Esophagus muscularis mucosa (tissue), 4 donors: ENCODE data around the gene MREG. TPM values are rescaled to one million over a fixed set of nuclear protein-coding genes. Genes with fewer than 3 reads are reported as not detected.

ENCODE experiments used
- DNase-seq: peaks from one replicate; pipeline ENCODE4 v3.0.0-alpha.2; 2017; ENCODE audit errors: extremely low spot score
- H3K27ac ChIP-seq, 4 donors: fragments of 200-600 bp; sonication (generic); replicated peaks in 1 of 4; 1 replicate in 3 of 4; 2 replicates in 1 of 4; pipeline ENCODE4 v1.5.1; 2016 to 2019; ENCODE audit warnings: mild to moderate bottlenecking in 1 of 4
- H3K27me3 ChIP-seq, 4 donors: fragments of 200-600 bp; sonication (generic); one replicate each; pipeline versions ENCODE4 v1.5.1 to v1.6.0; 2016 to 2019
- H3K36me3 ChIP-seq, 4 donors: fragments of 200-600 bp; sonication (generic); one replicate each; pipeline ENCODE4 v1.5.1; 2016 to 2019
- H3K4me1 ChIP-seq, 4 donors: fragments of 200-600 bp; sonication (generic); one replicate each; pipeline ENCODE4 v1.5.1; 2016 to 2019
- H3K4me3 ChIP-seq, 4 donors: fragments of 200-600 bp; sonication (generic); 1 replicate in 2 of 4; 2 replicates in 2 of 4; pipeline ENCODE4 v1.5.1; 2016 to 2019; ENCODE audit warnings: mild to moderate bottlenecking in 4 of 4, moderate library complexity in 1 of 4
- H3K9me3 ChIP-seq, 4 donors: fragments of 200-600 bp; sonication (generic); 1 replicate in 3 of 4; 2 replicates in 1 of 4; pipeline ENCODE4 v1.5.1; 2016 to 2019
- EP300 ChIP-seq: sonication (generic); formaldehyde crosslinking; IDR thresholded peaks from one replicate; pipeline ENCODE4 v1.6.1; 2017; ENCODE audit warnings: antibody characterized with exemption
- POLR2A ChIP-seq: fragments of 450-650 bp; IDR thresholded peaks from one replicate; pipeline ENCODE4 v1.6.1; 2017; ENCODE audit warnings: antibody characterized with exemption, moderate library complexity, mild to moderate bottlenecking, low read depth
- POLR2AphosphoS5 ChIP-seq, 2 donors: sonication (generic); formaldehyde crosslinking; IDR thresholded peaks; one replicate each; pipeline ENCODE4 v1.6.1; 2017; ENCODE audit warnings: antibody characterized with exemption in 2 of 2
- WGBS: methylation state at CpG from one replicate; pipeline ENCODE4 v1.1.5; 2018; 5-methylcytosine and 5-hydroxymethylcytosine counted together
- intact Hi-C: fragments of 100-400 bp; cut with DNase I; formaldehyde crosslinking; loops from one replicate; pipeline ENCODE4 v1.15.1; 2023
- total RNA-seq, 4 donors: library from RNA; depleted of rRNA; stranded (reverse); fragments of >200 nt; gene quantifications; one replicate each; pipeline versions ENCODE4 v1.1.0 to v1.2.1, GENCODE V29; 2016
- TF ChIP-seq, protein P1 (sequence below), 3 experiments: fragments of 200-600 bp in 2 of 3; fragments of 450-650 bp in 1 of 3; sonication (generic) in 2 of 3; IDR thresholded peaks; one replicate each; pipeline ENCODE4 v1.5.1; 2017 to 2019; ENCODE audit warnings: antibody characterized with exemption in 3 of 3, mild to moderate bottlenecking in 2 of 3, moderate library complexity in 1 of 3

The MREG gene
- total RNA-seq, 4 donors from 2014 or later, result 0.40 to 1.2 (median 0.70) TPM

DNA sequence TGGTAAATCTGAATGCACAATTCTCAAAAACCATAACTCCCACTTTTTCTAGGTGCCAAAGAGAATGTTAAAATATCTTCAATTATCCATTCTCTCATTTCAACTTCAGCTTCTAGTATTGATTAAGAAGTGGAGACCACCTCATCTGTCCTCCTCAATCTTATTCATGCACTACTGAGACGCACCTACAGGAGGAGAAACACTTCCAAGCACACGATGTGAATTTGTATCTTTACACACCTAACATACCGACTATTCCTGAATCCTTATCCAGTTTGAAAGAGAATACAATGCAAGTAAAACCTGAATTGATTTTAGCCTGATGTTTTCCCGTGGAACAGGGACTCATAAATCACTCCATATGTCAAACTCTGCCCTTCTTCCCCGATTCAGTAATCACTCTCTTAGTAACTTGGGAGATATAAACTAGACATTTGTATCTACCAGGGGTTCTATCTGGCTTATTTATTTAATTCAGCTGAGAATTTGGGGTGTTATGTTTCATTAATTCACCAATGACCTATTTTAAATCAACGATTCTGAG is 101.0 kb downstream of the MREG start:
- WGBS, result 72% methylated on average over 6 of the region's 6 CpGs
- H3K36me3 ChIP-seq, result no peaks in the 10 kb centered on the region
- TF ChIP-seq, protein P1, sequence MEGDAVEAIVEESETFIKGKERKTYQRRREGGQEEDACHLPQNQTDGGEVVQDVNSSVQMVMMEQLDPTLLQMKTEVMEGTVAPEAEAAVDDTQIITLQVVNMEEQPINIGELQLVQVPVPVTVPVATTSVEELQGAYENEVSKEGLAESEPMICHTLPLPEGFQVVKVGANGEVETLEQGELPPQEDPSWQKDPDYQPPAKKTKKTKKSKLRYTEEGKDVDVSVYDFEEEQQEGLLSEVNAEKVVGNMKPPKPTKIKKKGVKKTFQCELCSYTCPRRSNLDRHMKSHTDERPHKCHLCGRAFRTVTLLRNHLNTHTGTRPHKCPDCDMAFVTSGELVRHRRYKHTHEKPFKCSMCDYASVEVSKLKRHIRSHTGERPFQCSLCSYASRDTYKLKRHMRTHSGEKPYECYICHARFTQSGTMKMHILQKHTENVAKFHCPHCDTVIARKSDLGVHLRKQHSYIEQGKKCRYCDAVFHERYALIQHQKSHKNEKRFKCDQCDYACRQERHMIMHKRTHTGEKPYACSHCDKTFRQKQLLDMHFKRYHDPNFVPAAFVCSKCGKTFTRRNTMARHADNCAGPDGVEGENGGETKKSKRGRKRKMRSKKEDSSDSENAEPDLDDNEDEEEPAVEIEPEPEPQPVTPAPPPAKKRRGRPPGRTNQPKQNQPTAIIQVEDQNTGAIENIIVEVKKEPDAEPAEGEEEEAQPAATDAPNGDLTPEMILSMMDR (IDR thresholded peaks at IDR 0.05), result no peak
- TF ChIP-seq POLR2A (no peak), EP300 (no peak), POLR2AphosphoS5 (IDR thresholded peaks at IDR 0.05) (no peak)
- no peaks in the 10 kb centered on the region for H3K9me3 ChIP-seq
- H3K4me3 ChIP-seq, result no peak overlapping the region
- H3K27me3 ChIP-seq, result no peaks in the 10 kb centered on the region
- intact Hi-C loops, result loop anchor here (10.0 kb wide), 1 partner anchor 298 kb away; no protein-coding TSS in a partner anchor
- no peaks in the 10 kb centered on the region for H3K4me1 ChIP-seq
- H3K27ac ChIP-seq, result no peak overlapping the region
- no peak for DNase-seq

- Histone ChIP-seq H3K9me3 (no peaks in the 10 kb centered on the region), H3K27me3 (no peaks in the 10 kb centered on the region), H3K36me3 (no peaks in the 10 kb centered on the region), H3K27ac (no peak overlapping the region), H3K4me3 (no peak overlapping the region), H3K4me1 (no peaks in the 10 kb centered on the region)
- DNase-seq, result no peak
- TF ChIP-seq EP300 (no peak), POLR2AphosphoS5 (IDR thresholded peaks at IDR 0.05) (no peak), POLR2A (no peak)
- TF ChIP-seq, protein P1 (IDR thresholded peaks at IDR 0.05), result no peak
- intact Hi-C loops, result loop anchor here (10.0 kb wide), 1 partner anchor 297 kb away; no protein-coding TSS in a partner anchor
- 90% methylated on average over 8 of the region's 8 CpGs for WGBS
Measured at GRCh38 chr2:215911301-215912085, 101.9 kb downstream of the MREG start.

GRCh38 chr2:215910180-215910579 is 103.2 kb downstream of the MREG start:
- intact Hi-C loops, result loop anchor here (10.0 kb wide), 1 partner anchor 295 kb away; no protein-coding TSS in a partner anchor

DNA sequence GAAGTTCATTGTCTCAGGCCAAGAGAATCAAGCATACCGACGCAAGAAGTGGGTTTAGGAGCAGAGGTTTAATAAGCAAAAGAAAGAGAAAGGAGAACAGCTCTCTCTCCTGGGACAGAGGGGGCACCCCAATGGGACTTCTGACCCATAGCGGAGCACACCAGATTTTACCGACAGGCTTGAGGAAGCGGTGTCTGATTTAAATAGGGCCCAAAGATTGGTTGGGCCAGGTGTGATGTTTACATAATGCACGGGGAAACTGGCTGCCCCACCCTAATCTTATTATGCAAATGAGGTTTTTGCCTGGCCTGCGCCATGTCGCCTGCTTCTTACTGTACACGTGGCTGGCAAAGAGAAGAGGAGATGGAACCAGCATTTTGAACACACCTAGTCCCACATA is 106.2 kb downstream of the MREG start:
- Histone ChIP-seq H3K4me1 (no peaks in the 10 kb centered on the region), H3K27ac (no peak overlapping the region), H3K9me3 (no peaks in the 10 kb centered on the region), H3K36me3 (no peaks in the 10 kb centered on the region), H3K4me3 (no peak overlapping the region), H3K27me3 (no peaks in the 10 kb centered on the region)
- intact Hi-C loops, result no loop called here
- no peak for TF ChIP-seq POLR2AphosphoS5 (IDR thresholded peaks at IDR 0.05)
- no peak for TF ChIP-seq POLR2A
- no peak for TF ChIP-seq EP300
- TF ChIP-seq, protein P1 (IDR thresholded peaks at IDR 0.05), result no peak
- WGBS, result 92% methylated on average over 9 of the region's 9 CpGs
- DNase-seq, result no peak

More at GRCh38 chr2:215910180-215910579, 103.2 kb downstream of the MREG start:
- no peaks in the 10 kb centered on the region for H3K36me3 ChIP-seq
- no peak overlapping the region for H3K27ac ChIP-seq
- H3K9me3 ChIP-seq, result no peaks in the 10 kb centered on the region
- H3K4me3 ChIP-seq, result no peak overlapping the region
- TF ChIP-seq, protein P1 (IDR thresholded peaks at IDR 0.05), result no peak
- TF ChIP-seq EP300, result no peak
- TF ChIP-seq POLR2A, result no peak
- TF ChIP-seq POLR2AphosphoS5 (IDR thresholded peaks at IDR 0.05), result no peak
- no peaks in the 10 kb centered on the region for H3K27me3 ChIP-seq
- H3K4me1 ChIP-seq, result no peaks in the 10 kb centered on the region
- DNase-seq, result no peak
